OCI-M1 (cell line): ENCODE measurements around the gene EHHADH.
A peak's percentile ranks its signal among the peaks of the same experiment; 100 is the strongest.
"Not testable (repeated sequence)": the region's sequence is repeated elsewhere in the genome, so short reads cannot be mapped to it uniquely, and the experiment has no call there.

ENCODE experiments used
- DNase-seq: peaks from one replicate; lab custom pipeline; 2025; lab: John Stamatoyannopoulos, UW

The EHHADH gene

GRCh38 chr3:185253645-185254410 is at the start of gene EHHADH:
Gene EHHADH, minus strand, starts transcription at chr3:185254049. Its CDS starts 27 bp downstream, at chr3:185254022.
- DNase-seq = peak; percentile 71

- DNase-seq = peak; percentile 34
These were observed 46.1 kb upstream of the EHHADH start for GRCh38 chr3:185299918-185300426.

GRCh38 chr3:185297867-185298266 is 44.0 kb upstream of the EHHADH start:
- DNase-seq = peak; percentile 84

GRCh38 chr3:185292238-185292637 is 38.4 kb upstream of the EHHADH start:
- DNase-seq = no peak

GRCh38 chr3:185290266-185290665 is 36.4 kb upstream of the EHHADH start:
- peak; percentile 83 for DNase-seq

- peak; percentile 33 for DNase-seq
These were observed 29.6 kb upstream of the EHHADH start for GRCh38 chr3:185283374-185283935.

- DNase-seq = peak; percentile 93
These were observed 29.0 kb upstream of the EHHADH start for GRCh38 chr3:185282696-185283373.

GRCh38 chr3:185280572-185281365 is 26.9 kb upstream of the EHHADH start:
- DNase-seq = peak; percentile 92

- DNase-seq = no peak
These were observed 25.8 kb upstream of the EHHADH start for GRCh38 chr3:185279587-185280138.

- no peak for DNase-seq
These were observed 22.6 kb upstream of the EHHADH start for GRCh38 chr3:185276415-185276814.

GRCh38 chr3:185272033-185272432 is 18.2 kb upstream of the EHHADH start:
- no peak for DNase-seq

- DNase-seq = no peak
These were observed 17.1 kb upstream of the EHHADH start for GRCh38 chr3:185270956-185271332.

GRCh38 chr3:185270262-185270955 is 16.6 kb upstream of the EHHADH start:
- DNase-seq = peak; percentile 58

- peak; percentile 65 for DNase-seq
These were observed 14.5 kb upstream of the EHHADH start for GRCh38 chr3:185268194-185268962.

- DNase-seq = no peak
These were observed 13.3 kb upstream of the EHHADH start for GRCh38 chr3:185267193-185267592.

GRCh38 chr3:185264849-185265553 is 11.2 kb upstream of the EHHADH start:
- no peak for DNase-seq

GRCh38 chr3:185263423-185263822 is 9.6 kb upstream of the EHHADH start:
- DNase-seq = no peak

- DNase-seq = no peak
These were observed 3.5 kb upstream of the EHHADH start for GRCh38 chr3:185257334-185257733.

- no peak for DNase-seq
These were observed 950 bp upstream of the EHHADH start for GRCh38 chr3:185254799-185255198.

- not testable (repeated sequence) for DNase-seq
These were observed 716 bp downstream of the EHHADH start for GRCh38 chr3:185253133-185253532.
